DLD1 (cell line): ENCODE results near the gene FOXN3.

Source experiments
- in situ Hi-C: cut with HindIII; loops from 2 replicates; pipeline ENCODE4 v1.10.0; 2017; ENCODE audit warnings: low sequenced_read_pairs

The FOXN3 gene

GRCh38 chr14:89284333-89285058 is 132.5 kb downstream of the FOXN3 start:
- in situ Hi-C loops: no loop called here

GRCh38 chr14:89283327-89284060 is 133.5 kb downstream of the FOXN3 start:
- in situ Hi-C loops: no loop called here

DNA sequence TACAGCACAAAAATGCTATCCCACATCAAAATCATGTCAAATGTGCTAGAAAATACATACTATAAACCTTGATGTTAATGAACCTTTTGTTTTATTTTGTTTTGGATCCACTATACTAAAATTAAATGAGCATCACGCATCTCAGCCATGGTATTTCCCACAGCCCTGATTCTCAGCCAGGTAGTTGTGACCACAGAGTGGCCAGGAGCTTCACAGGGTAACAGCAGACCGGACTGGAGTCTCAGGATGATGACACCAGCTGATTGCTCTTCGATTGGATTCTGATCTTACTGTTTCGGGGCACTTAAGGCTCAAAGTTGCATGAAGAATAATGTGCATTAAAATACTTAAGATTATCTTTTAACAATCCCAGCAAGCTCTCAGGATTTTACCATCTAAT is 134.8 kb downstream of the FOXN3 start:
- in situ Hi-C loops: no loop called here

DNA sequence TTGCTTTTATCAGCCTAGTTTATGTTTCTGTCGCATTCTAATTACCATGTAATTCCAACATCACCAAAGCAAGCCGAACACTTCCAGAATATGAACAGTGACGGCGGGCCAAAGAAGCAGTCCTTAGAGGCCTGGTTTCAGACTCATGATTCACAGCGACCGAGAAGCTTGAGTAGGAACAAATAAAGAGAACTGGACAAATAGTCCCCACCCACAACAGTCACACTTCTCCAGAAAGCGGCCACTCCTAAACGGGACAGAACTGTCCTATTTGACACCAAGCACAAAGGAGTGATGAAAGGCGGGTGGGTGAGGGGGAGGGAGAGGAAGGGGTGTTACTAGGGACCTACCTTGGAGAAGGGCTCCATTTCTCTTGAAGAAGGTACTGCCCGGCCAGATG is 136.4 kb downstream of the FOXN3 start:
- in situ Hi-C loops: no loop called here

DNA sequence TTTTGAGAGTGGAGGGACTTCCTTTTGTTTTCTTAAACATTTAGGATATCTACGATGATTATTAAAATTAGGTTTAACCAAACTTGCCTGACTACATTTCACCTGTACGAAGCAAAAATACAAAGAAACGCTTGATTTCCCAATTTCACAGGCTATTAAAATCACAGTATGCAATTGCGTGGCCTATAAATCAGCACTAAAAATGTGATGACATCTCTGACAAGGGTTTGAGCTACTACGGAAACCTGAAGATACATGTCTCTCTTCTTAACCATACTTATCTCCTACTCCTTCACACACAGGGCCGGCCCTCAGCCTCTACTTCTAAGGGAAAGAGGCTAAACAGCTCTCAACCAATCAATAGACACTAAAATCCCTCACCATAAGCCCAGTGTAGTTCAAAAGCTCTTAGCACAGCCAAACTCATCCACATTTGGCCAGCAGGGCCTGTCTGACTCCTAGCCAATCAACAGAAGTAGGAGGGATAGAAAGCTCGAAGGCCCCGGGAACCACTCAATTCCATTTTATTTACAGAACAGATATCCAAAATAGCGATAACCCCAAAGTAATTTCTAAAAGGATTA is 137.3 kb downstream of the FOXN3 start:
- in situ Hi-C loops: no loop called here

DNA sequence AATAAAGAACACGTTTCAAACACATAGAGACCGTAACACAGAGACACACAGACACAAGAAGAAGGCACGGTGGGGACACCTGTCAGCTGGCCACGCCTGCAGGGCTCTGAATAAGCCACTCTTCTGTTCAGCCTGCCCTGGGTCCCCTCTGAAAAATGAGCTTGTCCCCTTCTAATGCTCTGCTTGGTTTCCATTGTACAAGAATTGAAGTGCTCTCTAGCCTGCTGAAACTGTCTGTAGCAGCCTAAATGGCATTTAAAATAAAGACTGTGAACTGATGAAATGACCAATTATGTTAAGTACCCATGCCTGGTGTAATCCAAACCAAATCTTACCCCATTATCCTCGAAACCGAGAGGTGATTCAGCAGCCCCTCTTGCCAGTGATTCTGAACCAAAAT is 139.8 kb downstream of the FOXN3 start:
- in situ Hi-C loops: no loop called here

GRCh38 chr14:89276424-89276975 is 140.5 kb downstream of the FOXN3 start:
- in situ Hi-C loops: no loop called here

DNA sequence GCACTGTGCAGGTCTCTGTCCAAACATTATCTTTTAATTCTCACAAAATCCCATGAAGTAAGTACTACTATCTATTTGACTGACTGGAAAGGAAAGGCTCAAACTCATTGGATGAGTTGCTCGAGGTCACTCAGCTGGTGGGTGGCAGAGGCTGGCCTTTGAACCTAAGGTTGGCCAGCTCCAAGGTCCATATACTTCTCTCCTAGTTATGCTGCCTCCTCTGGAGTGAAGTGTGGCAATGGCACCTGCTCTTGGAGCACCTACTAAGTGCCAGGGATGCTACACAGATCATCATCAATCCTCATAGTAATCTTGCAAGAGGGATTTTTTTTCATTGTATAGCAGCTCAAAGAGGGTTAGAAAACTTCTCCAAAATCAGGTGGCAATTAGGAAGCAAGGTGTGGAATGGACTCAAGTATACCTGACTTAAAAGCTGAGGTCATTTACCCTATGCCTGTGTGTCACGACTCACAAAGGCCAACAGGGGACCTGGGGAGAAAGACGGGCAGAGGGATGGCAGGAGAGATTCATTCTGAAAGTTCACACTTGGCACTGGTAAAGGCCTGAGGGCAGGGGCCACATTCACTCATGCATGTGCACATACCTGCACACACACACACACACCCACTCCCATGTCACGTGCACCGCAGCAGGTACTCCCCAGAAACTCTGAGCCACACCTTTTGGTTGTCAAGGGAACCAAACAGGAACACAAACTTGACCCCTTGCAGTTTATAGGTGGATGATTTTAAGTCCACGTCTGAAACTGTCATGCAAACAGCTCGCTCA is 146.4 kb downstream of the FOXN3 start:
- in situ Hi-C loops: no loop called here

GRCh38 chr14:89269404-89269803 is 147.6 kb downstream of the FOXN3 start:
- in situ Hi-C loops: no loop called here

DNA sequence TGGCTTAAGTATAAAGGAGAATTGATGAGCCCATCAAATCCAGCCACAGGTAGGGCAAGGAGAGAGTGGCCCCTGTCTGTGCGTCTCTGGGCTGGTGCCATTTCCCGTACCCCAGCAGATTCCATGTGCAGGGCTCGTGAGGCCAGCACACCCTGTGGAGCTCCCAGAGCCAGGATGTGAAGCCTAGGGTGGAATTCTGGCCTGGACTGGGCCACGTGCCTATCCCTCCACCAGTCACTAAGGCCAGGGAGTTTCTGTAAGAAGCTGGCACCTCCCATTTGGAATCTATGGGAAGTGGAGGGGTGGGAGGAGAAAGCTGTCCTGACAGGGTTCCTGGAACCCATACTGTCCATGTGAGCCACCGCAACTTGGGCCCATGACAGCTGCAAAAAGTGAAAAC is 148.5 kb downstream of the FOXN3 start:
- in situ Hi-C loops: no loop called here

- in situ Hi-C loops: no loop called here
Measured at GRCh38 chr14:89267656-89268055, 149.4 kb downstream of the FOXN3 start.

DNA sequence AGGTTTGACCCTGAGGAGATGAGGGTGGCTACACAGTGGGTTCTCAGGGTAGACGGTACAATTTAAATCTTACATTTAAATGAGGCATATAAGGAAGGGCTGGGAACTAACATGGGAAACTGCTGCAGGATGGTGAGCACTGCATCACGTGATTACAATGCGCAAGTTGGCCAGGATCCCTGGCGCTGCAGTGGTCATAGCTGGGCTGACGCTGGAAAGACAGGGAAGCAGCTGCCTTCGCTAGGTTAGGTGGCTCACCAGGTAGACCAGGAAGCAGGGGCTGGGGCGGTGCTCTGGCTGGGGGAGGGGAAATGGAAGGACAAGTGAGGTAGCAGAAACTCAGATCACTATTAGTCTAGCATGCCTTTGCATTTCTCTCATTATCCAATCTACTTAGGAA is 149.9 kb downstream of the FOXN3 start:
- in situ Hi-C loops: no loop called here

GRCh38 chr14:89266754-89267153 is 150.3 kb downstream of the FOXN3 start:
- in situ Hi-C loops: no loop called here

DNA sequence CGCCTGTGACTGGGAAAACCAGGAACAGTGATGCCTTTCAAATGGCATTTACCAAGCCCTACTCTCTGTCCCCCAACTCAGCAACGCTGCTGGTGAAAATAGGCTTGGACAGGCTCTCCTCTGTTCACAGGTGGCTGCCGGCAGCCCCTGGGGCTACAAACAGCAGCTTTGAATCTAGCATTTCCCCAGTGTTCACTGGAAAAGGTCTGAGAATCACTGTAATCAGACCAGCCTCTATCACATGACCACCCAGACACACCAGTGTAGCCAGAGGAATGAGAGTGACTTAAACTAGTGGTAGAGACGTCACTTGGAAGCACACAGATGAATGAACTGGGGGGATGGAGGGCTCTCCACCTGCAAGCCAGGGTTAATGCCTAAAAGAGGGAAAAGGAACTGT is 151.8 kb downstream of the FOXN3 start:
- in situ Hi-C loops: no loop called here

DNA sequence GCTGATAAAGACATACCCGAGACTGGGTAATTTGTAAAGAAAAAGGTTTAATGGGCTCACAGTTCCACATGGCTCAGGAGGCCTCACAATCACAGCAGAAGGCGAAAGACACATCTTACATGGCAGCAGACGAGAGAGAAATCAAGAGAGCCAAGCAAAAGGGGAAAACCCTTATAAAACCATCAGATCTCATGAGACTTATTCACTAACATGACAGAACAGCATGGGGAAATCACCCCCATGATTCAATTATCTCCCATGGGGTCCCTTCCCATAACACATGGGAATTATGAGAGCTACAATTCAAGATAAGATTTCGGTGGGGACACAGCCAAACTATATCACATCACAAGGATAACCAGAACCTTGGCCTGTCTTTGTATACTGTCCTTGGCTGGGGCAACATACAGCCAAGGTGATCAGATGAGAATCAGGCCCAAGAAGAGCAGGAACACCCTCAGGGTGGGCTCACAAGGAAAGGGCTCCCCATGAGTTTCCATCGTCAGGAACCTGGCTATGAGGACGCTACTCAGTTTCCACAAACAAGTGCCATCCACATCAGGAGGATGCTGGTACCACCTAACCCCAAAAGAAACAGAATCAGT is 152.7 kb downstream of the FOXN3 start:
- in situ Hi-C loops: no loop called here

DNA sequence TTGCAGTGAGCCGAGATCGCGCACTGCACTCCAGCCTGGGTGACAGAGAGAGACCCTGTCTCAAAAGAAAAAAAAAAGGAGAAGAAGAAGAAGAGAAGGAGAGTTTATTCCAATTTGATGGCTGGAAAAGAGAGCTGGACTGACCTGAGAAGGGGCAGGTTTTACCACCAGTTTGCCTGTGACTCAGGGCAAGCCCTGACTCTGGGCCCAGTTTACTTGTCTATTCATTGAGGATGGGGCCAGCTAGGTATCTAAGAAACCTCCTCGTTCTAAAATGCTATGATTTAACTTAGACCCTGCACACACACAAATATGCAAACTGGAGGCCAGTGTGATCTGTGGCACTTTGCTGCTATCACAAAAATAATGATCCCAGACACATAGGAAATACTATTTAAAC is 155.0 kb downstream of the FOXN3 start:
- in situ Hi-C loops: no loop called here

DNA sequence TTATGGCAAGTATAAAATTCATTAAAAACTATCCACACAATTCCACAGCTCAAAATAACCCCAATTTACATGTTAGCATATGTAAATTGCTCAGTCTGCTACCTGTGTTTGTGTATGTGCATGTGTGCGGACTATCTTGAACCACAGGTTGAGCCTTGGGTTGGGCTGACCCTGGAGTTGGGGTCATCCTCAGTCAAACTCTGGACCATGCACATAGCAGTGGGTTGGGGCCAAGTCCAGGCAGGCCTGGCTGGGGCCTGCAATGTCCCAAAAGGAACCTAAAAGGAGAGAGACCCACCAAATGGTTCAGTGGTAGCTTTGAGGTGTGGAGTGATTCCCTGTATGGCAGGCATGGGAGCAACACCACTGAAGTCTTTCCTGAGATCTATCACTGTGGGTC is 156.1 kb downstream of the FOXN3 start:
- in situ Hi-C loops: no loop called here

DNA sequence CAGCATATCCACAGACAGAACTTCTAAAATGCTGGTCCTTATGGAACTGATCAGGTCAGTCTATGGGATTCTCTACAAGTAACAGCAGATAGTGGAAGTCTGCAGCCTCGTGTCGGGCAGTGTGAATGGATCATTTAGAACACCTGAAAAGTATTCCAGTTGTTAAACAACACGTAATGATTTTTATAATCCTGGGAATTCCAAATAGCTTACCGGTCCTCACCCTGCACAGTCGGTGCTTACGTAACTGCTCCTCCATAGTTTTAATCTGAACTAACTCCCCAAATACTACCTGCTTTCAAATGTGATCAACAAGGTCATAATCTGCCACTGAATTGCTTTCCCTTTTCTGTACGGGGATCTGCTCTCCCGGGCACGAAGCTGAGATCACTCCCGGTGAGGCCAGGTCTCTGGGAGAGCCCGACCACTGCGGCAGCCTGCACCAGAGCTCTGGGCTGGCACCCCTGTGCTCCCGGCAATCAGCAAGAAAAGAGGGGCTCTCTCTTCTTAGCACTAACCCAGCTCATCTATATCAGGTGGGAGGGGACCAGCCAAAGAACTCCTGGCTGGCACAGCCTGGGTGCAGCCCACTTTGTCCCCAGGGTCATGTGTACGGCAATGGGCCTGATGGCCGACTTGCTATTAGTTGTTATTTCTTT is 157.0 kb downstream of the FOXN3 start:
- in situ Hi-C loops: no loop called here

DNA sequence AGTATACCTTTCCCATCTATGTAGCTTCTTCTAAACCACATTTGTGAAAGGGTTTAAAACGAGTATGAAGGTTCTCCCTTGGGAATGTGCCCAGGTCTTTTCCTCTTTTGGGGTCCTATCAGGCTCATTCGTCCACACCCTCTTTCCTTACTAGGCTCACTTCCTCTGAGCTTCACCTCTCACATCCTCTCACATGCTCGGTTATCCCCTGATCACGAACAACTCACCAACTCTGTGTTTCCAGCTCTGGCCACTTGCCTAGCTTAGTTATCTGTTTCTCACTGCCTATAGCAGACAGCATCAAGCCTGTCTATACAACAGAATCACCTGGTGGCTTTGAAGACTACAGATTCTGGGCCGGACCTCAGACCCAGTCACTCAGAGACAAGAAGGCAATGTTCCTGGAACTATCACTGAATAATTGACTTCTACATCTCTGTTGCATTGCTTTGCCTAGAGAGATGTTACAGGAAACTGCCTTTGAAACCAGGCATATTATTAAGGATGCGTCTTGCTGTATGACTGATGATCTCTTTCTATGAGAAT is 158.2 kb downstream of the FOXN3 start:
- in situ Hi-C loops: no loop called here

GRCh38 chr14:89256951-89257350 is 160.1 kb downstream of the FOXN3 start:
- in situ Hi-C loops: no loop called here
